ENCODE data around the gene PTPRT. TPM values are rescaled to one million over a fixed set of nuclear protein-coding genes. Genes with fewer than 3 reads are reported as not detected.

Gene PTPRT
- total and polyA plus RNA-seq, 2 of the 4 experiments (the other 2 are of a cell fraction) = not detected

DNA sequence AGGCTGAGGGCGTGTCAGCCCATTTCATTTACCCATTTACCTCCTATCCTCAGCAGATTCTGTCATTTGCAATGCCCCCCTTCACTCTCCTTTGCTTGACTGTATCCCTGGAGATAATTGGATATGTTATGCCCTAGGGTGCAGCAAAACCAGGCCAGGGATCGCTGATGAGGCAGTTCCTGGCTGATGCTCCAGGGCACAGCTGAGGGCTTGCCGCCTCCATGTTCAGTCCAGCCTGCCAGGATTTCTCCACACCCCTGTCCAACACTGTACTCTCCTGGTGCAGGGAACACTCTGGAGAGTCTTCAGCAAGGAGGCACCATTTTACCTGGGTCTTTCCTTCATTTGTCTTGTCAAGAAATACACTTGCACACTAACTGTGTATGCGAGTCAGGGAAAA, 1039.5 kb downstream of the PTPRT start:
- Histone ChIP-seq H4K20me1 (ENCODE audit: insufficient read depth, low read length) (no peaks in the 10 kb centered on the region), H2BK15ac (ENCODE audit: low read depth, low read length) (no peak overlapping the region), H2BK5ac (ENCODE audit: low read depth, low read length, poor library complexity, severe bottlenecking) (no peak overlapping the region), H3K56ac (ENCODE audit: extremely low read depth, insufficient read depth, low read length) (no peak overlapping the region), H2AFZ (replicated peaks; ENCODE audit: low read length, poor library complexity) (no peak overlapping the region), H3K4me3 (ENCODE audit: insufficient read depth, low read depth, low read length) (no peak overlapping the region), H3K18ac (ENCODE audit: low read depth, low read length) (no peak overlapping the region), H3K27me3 (ENCODE audit: control insufficient read depth, insufficient read depth, low read length) (no peaks in the 10 kb centered on the region), H2BK20ac (ENCODE audit: low read depth, low read length) (no peak overlapping the region), H2AK9ac (replicated peaks; ENCODE audit: low read depth, low read length, poor library complexity) (no peak overlapping the region), H3K4me2 (ENCODE audit: low read depth, low read length) (no peak overlapping the region), H4K5ac (ENCODE audit: low read depth, low read length) (no peak overlapping the region), H3K4me1 (ENCODE audit: control insufficient read depth, insufficient read depth, low read length) (no peaks in the 10 kb centered on the region), H3K9ac (ENCODE audit: low read depth, low read length) (no peak overlapping the region), H3K27ac (ENCODE audit: insufficient read depth, low read length) (no peak overlapping the region), H2AK5ac (ENCODE audit: low read depth, low read length) (no peak overlapping the region), H4K91ac (ENCODE audit: insufficient read depth, low read depth, low read length) (no peak overlapping the region), H2BK120ac (ENCODE audit: low read depth, low read length) (no peak overlapping the region), H3K79me1 (ENCODE audit: low read depth in 1 of 2, low read length in 2 of 2) (no peaks in the 10 kb centered on the region), H4K8ac (ENCODE audit: low read depth in 2 of 2, low read length in 2 of 2) (no peak overlapping the region), H3K36me3 (ENCODE audit: control insufficient read depth, insufficient read depth, low read length) (no peaks in the 10 kb centered on the region), H3K9me1 (ENCODE audit: insufficient read depth, low read length) (no peaks in the 10 kb centered on the region), H3K4ac (ENCODE audit: low read depth, low read length) (no peak overlapping the region), H3K9me3 (ENCODE audit: control insufficient read depth, insufficient read depth, low read length) (peaks cover 28% of the 10 kb centered on the region), H3K23ac (ENCODE audit: low read depth, low read length) (no peak overlapping the region), H3K14ac (replicated peaks; ENCODE audit: low read depth, low read length) (no peak overlapping the region)
- no TSS peak for BruUV-seq (replicated peaks)
- WGBS, 2 experiments (ENCODE audit: extremely low coverage in 2 of 2, insufficient read length in 1 of 2) = no CpG with 5 or more reads among the region's 4 CpGs
- intact Hi-C loops (cut with micrococcal nuclease) = no loop called here
- DNase-seq = no peak
- ATAC-seq (ENCODE audit: low read depth) = no peak
- POLR2A ChIA-PET (ENCODE audit: unreplicated experiment) = no interaction called here
- TF ChIP-seq CEBPB (IDR thresholded peaks at IDR 0.05; ENCODE audit: low read depth, low read length) (no peak), MAFK (IDR thresholded peaks at IDR 0.05; ENCODE audit: low read depth, low read length) (no peak), MAZ (IDR thresholded peaks at IDR 0.05; ENCODE audit: borderline replicate concordance, low read depth, low read length) (no peak), BHLHE40 (IDR thresholded peaks at IDR 0.05; ENCODE audit: low read depth, low read length) (no peak), CHD1 (IDR thresholded peaks at IDR 0.05; ENCODE audit: low read depth, low read length) (no peak), ELK1 (IDR thresholded peaks at IDR 0.05; ENCODE audit: borderline replicate concordance, low read depth, low read length) (no peak), RCOR1 (IDR thresholded peaks at IDR 0.05; ENCODE audit: insufficient replicate concordance, low read length) (no peak), POLR2A (IDR thresholded peaks at IDR 0.05; ENCODE audit: low read depth, low read length) (no peak), CTCF (conservative IDR thresholded peaks at IDR 0.05; ENCODE audit: low read depth, low read length) (no peak)
- TF ChIP-seq, protein P1, sequence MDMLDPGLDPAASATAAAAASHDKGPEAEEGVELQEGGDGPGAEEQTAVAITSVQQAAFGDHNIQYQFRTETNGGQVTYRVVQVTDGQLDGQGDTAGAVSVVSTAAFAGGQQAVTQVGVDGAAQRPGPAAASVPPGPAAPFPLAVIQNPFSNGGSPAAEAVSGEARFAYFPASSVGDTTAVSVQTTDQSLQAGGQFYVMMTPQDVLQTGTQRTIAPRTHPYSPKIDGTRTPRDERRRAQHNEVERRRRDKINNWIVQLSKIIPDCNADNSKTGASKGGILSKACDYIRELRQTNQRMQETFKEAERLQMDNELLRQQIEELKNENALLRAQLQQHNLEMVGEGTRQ (IDR thresholded peaks at IDR 0.05; ENCODE audit: low read depth, low read length) = no peak
- in situ Hi-C loops (cut with MboI; ENCODE audit: low sequenced_read_pairs) = no loop called here
- CTCF ChIA-PET = no interaction called here
- dilution Hi-C loops (cut with HindIII; ENCODE audit: low sequenced_read_pairs, unreplicated experiment) = no loop called here

Data from IMR-90 (cell line).